HG03469 (cell line): Measurements from ENCODE around the gene SBNO1.
"Not testable (repeated sequence)": the region's sequence is repeated elsewhere in the genome, so short reads cannot be mapped to it uniquely, and the experiment has no call there.

ENCODE experiments used
- ATAC-seq: cut with Tn5 transposase; IDR thresholded peaks from one replicate; pipeline ENCODE4 v1.9.1; 2021; ENCODE audit warnings: mild to moderate bottlenecking, moderate library complexity, moderate number of reproducible peaks; ENCODE audit not compliant: unreplicated experiment

The SBNO1 gene

GRCh38 chr12:123364532-123365024 lies at the start of gene SBNO1:
SBNO1 (minus strand) TSS chr12:123364847; CDS start chr12:123350441, 14,406 bp downstream.
- no peak for ATAC-seq

GRCh38 chr12:123410041-123410412 lies 45.4 kb upstream of the SBNO1 start:
- ATAC-seq: no peak

- ATAC-seq: not testable (repeated sequence)
Measured at GRCh38 chr12:123409284-123410040, 44.8 kb upstream of the SBNO1 start.

- ATAC-seq: not testable (repeated sequence)
Measured at GRCh38 chr12:123408619-123409018, 44.0 kb upstream of the SBNO1 start.

GRCh38 chr12:123407934-123408333 lies 43.3 kb upstream of the SBNO1 start:
- ATAC-seq: not testable (repeated sequence)

GRCh38 chr12:123407269-123407668 lies 42.6 kb upstream of the SBNO1 start:
- ATAC-seq: not testable (repeated sequence)

- no peak for ATAC-seq
Measured at GRCh38 chr12:123404581-123404980, 39.9 kb upstream of the SBNO1 start.

GRCh38 chr12:123401753-123402683 lies 37.4 kb upstream of the SBNO1 start:
- ATAC-seq: no peak

- no peak for ATAC-seq
Measured at GRCh38 chr12:123399255-123399617, 34.6 kb upstream of the SBNO1 start.

- ATAC-seq: no peak
Measured at GRCh38 chr12:123398550-123399254, 34.1 kb upstream of the SBNO1 start.

- no peak for ATAC-seq
Measured at GRCh38 chr12:123398177-123398549, 33.5 kb upstream of the SBNO1 start.

GRCh38 chr12:123397400-123397799 lies 32.8 kb upstream of the SBNO1 start:
- ATAC-seq: no peak

GRCh38 chr12:123396954-123397353 lies 32.3 kb upstream of the SBNO1 start:
- ATAC-seq: no peak

GRCh38 chr12:123396543-123396942 lies 31.9 kb upstream of the SBNO1 start:
- ATAC-seq: no peak

GRCh38 chr12:123395236-123395635 lies 30.6 kb upstream of the SBNO1 start:
- no peak for ATAC-seq

- ATAC-seq: no peak
Measured at GRCh38 chr12:123393747-123394146, 29.1 kb upstream of the SBNO1 start.

- no peak for ATAC-seq
Measured at GRCh38 chr12:123391546-123392343, 27.1 kb upstream of the SBNO1 start.

GRCh38 chr12:123390498-123391426 lies 26.1 kb upstream of the SBNO1 start:
- no peak for ATAC-seq
